Skeletal muscle satellite cell (primary cell): Measurements from ENCODE around the gene ACVR2B.

Experiments
- H3K27me3 ChIP-seq: 2 replicates; pipeline ENCODE4 v1.7.0; 2013; ENCODE audit warnings: low read length; ENCODE audit not compliant: control insufficient read depth, insufficient read depth
- H3K36me3 ChIP-seq: 2 replicates; pipeline ENCODE4 v1.7.0; 2013; ENCODE audit warnings: mild to moderate bottlenecking, control low read depth, low read length; ENCODE audit not compliant: insufficient read depth
- H3K4me1 ChIP-seq: 2 replicates; pipeline ENCODE4 v1.7.0; 2013; ENCODE audit warnings: low read length; ENCODE audit not compliant: control insufficient read depth, insufficient read depth
- H3K4me2 ChIP-seq: 2 replicates; pipeline ENCODE4 v1.7.0; 2013; ENCODE audit warnings: mild to moderate bottlenecking, low read length
- H3K4me3 ChIP-seq: 2 replicates; pipeline ENCODE4 v1.7.0; 2013; ENCODE audit warnings: low read length
- H3K9ac ChIP-seq: 2 replicates; pipeline ENCODE4 v1.7.0; 2013; ENCODE audit warnings: mild to moderate bottlenecking, low read depth, low read length, moderate library complexity
- H3K9me3 ChIP-seq: replicated peaks from 2 replicates; pipeline ENCODE4 v1.7.0; 2013; ENCODE audit warnings: mild to moderate bottlenecking, control low read depth, low read length

ACVR2B gene

DNA sequence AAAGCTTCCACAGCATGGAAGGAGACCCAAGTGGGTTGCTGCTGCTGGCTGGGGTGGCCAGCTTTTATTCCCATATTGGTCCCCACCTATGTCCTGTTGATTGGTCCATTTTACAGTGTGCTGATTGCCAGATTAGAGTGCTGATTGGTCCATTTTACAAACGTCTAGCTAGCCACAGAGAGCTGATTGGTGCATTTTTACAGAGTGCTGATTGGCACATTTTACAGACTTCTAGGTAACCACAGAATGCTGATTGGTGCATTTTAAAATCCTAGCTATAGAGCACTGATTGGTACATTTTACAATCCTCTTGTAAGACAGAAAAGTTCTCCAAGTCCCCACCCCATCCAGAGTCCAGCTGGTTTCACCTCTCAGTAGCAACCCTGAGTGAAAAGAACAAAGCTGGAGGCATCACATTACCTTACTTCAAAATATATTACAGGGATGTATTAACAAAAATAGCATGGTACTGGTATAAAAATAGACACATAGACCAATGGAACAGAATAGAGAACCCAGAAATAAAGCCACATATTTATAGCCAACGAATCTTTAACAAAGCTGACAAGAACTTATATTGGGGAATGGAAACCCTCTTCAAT lies 7.5 kb upstream of the ACVR2B start:
- Histone ChIP-seq H3K27me3 (no peaks in the 10 kb centered on the region), H3K4me2 (no peak overlapping the region), H3K4me3 (no peak overlapping the region), H3K9ac (no peak overlapping the region), H3K9me3 (no peaks in the 10 kb centered on the region), H3K36me3 (no peaks in the 10 kb centered on the region), H3K4me1 (no peaks in the 10 kb centered on the region)

DNA sequence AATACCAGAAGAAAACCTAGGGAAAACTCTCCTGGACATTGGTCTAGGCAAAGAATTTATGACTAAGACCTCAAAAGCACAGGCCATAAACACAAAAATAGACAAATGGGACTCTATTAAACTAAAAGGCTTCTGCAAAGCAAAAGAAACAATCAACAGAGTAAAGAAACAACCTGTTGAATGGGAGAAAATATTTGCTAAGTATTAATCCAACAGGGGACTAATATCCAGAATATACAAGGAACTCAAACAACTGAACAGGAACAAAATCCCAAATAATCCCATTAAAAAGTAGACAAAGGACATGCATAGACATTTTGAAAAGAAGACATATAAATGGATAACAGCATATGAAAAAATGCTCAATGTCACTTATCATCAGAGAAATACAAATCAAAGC lies 6.9 kb upstream of the ACVR2B start:
- H3K4me3 ChIP-seq: no peak overlapping the region
- no peaks in the 10 kb centered on the region for H3K36me3 ChIP-seq
- no peaks in the 10 kb centered on the region for H3K9me3 ChIP-seq
- no peaks in the 10 kb centered on the region for H3K4me1 ChIP-seq
- H3K9ac ChIP-seq: no peak overlapping the region
- H3K4me2 ChIP-seq: no peak overlapping the region
- H3K27me3 ChIP-seq: no peaks in the 10 kb centered on the region

- H3K36me3 ChIP-seq: no peaks in the 10 kb centered on the region
- H3K27me3 ChIP-seq: no peaks in the 10 kb centered on the region
- H3K4me3 ChIP-seq: no peak overlapping the region
- H3K9ac ChIP-seq: no peak overlapping the region
- peaks cover 7% of the 10 kb centered on the region for H3K4me1 ChIP-seq
- H3K9me3 ChIP-seq: no peaks in the 10 kb centered on the region
- no peak overlapping the region for H3K4me2 ChIP-seq
These were observed 2.8 kb upstream of the ACVR2B start for GRCh38 chr3:38450853-38451252.

- peak overlapping the region; percentile 89 for H3K9ac ChIP-seq
- H3K4me1 ChIP-seq: peaks cover 24% of the 10 kb centered on the region
- H3K36me3 ChIP-seq: no peaks in the 10 kb centered on the region
- H3K4me3 ChIP-seq: peak overlapping the region; percentile 89
- peak overlapping the region; percentile 100 for H3K4me2 ChIP-seq
- no peaks in the 10 kb centered on the region for H3K9me3 ChIP-seq
- no peaks in the 10 kb centered on the region for H3K27me3 ChIP-seq
These were observed 155 bp downstream of the ACVR2B start for GRCh38 chr3:38453913-38454177.

DNA sequence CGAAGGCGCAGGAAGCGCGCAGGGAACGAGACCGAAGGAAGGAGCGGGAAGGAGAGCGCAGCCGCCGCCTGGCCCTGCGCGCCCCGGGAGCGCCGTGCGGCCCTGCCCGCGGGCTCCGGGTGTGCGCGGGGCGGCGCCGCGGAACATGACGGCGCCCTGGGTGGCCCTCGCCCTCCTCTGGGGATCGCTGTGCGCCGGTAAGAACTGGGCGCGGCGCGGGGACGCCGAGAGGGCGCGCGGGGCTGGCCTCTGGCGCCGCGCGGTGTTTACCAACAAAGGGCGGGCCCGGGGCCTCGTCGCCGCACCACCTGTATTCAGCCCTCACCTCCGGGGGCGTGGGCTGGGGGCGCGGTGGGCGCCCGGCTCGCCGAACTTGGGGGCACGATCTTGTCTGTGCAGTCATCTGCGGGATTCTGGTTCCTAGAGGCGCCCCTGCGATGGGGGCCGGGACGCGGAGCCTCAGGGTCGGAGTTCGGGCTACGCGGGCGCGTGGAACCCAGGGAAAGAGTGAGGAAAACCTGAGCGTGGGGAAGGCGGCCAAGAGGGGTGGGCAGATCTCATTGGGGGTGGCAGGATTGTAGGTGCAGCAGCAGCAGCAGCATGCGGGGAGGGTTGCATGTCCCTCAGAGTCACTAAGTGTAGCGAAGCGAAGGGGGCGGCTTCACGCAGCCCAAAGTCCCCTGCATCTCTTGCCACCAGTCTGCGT lies 641 bp downstream of the ACVR2B start:
- H3K4me3 ChIP-seq: peak overlapping the region; percentile 89
- H3K36me3 ChIP-seq: no peaks in the 10 kb centered on the region
- no peaks in the 10 kb centered on the region for H3K27me3 ChIP-seq
- H3K4me2 ChIP-seq: peak overlapping the region; percentile 100
- H3K9me3 ChIP-seq: no peaks in the 10 kb centered on the region
- H3K4me1 ChIP-seq: peaks cover 28% of the 10 kb centered on the region
- H3K9ac ChIP-seq: peak overlapping the region; percentile 89

DNA sequence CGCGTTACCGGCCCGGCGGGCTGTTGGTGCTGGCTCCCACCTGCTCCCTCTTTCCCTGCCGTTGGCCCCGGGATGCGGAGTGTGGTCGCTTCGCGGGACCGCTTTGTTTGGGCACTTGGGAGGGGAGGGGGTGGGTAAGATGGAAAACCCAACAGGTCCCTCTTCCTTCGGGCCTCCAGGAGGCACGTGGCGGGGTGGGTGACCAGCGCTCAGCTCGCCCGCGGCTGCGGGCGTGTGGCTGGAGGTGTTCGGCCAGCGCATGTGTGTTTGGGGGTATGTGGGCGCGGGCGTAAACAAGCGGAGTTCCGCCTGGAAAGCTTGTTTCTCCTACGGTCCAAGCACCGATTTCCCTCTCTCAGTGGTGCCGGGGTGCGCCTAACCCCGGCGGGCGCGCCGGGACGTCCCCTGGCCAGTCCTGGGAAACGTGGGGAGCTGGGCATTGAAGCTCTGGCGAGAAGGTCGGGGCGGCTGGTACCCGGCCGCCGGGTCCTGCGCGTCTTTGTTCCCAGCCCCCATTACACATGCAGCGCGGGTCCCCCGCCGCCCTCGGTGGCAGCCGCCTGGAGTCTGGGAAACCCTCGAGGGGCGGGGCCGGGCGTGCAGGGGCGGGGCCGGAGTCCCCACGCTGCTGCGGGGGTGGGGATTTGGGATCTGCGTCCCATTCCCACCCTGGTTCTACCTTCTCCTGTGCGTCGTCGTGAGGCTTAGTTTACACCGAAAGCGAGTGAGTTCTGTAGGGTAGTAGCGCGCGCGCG lies 1.4 kb downstream of the ACVR2B start:
- H3K36me3 ChIP-seq: no peaks in the 10 kb centered on the region
- peaks cover 33% of the 10 kb centered on the region for H3K4me1 ChIP-seq

DNA sequence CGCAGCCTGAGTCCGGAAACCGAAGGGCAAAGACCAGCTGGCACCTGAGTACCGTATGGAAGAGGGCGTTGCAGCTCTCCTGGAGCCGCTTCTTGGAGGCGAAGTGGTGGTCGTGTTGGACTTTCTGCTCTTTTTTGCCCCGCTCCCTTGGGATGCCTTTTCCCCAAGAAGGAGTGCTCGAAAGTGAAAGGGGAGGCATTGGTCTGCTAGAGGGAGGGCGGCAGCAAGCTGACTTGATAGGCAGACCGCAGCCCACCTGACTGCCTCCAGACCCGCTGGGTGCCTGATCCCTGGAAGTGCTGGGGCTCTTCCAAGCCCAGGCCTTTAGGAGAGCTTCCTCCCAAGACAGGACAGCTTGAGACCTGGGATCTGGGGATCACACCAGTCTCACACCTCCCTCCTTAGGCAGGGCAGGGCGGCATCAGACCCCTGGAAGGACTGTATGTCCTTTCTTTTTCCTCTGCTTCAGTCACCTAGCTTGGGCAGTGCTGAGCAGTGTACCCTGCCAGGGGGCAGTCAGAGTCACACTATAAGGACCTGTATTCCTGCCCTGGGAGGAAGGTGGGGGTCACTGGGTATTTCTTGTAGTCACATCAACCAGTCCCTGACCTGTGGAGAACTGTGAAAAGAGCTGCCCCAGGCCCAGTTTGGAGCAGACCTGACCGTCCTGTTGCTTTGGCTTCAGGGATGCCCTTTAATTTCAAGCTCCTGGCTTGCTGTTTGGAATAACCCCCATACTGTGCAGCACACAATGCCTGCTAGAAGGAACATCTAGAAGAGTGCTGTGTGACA lies 2.1 kb downstream of the ACVR2B start:
- Histone ChIP-seq H3K9me3 (no peaks in the 10 kb centered on the region), H3K4me2 (peak overlapping the region; percentile 100), H3K27me3 (no peaks in the 10 kb centered on the region), H3K4me1 (peaks cover 36% of the 10 kb centered on the region), H3K9ac (peak overlapping the region; percentile 89), H3K4me3 (peak overlapping the region; percentile 89), H3K36me3 (no peaks in the 10 kb centered on the region)

More for the DNA sequence above, 1.4 kb downstream of the ACVR2B start:
- no peaks in the 10 kb centered on the region for H3K9me3 ChIP-seq
- H3K4me3 ChIP-seq: peak overlapping the region; percentile 89
- peak overlapping the region; percentile 89 for H3K9ac ChIP-seq
- H3K27me3 ChIP-seq: no peaks in the 10 kb centered on the region
- H3K4me2 ChIP-seq: peak overlapping the region; percentile 100

DNA sequence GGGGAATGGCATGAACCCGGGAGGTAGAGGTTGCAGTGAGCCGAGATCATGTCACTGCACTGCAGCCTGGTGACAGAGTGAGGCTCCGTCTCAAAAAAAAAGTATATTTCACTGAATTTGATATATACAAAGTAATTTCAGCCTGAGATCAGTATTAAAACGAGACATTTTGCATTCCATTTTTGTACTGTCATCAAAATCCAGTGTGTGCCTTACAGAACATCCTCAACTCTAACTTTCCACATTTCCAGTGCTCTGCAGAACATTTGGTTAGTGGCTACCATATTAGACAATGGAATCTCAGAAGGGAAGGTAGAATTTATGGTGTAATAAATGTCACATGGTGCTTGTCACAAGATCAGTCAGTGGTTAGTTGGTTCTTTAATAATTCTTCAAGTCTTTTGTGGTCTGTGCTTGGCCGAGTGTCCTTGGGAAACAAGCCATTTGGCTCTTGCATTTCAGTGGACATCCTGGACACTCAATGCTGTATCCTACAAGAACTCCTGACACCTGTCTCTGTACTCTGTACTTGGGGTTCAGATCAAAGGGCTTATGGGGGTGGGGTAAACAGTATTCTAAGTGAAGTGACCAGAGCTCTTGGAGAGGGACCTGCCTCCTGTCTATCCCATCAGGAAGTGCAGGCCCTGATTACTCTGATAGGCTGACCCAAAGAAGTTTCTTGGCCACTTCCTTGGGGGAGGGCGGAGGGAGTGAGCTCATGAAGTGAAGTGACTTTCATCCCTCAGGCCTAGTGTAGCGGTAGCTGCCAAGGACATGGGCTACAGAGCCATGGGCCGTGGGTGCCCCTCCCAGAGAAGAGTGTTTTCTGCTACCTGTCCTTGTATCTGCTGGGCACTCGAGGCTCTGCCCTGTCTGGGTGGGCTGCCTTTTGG lies 3.7 kb downstream of the ACVR2B start:
- Histone ChIP-seq H3K36me3 (no peaks in the 10 kb centered on the region), H3K9ac (no peak overlapping the region), H3K4me3 (no peak overlapping the region), H3K4me1 (peaks cover 37% of the 10 kb centered on the region), H3K9me3 (no peaks in the 10 kb centered on the region), H3K4me2 (no peak overlapping the region), H3K27me3 (no peaks in the 10 kb centered on the region)

DNA sequence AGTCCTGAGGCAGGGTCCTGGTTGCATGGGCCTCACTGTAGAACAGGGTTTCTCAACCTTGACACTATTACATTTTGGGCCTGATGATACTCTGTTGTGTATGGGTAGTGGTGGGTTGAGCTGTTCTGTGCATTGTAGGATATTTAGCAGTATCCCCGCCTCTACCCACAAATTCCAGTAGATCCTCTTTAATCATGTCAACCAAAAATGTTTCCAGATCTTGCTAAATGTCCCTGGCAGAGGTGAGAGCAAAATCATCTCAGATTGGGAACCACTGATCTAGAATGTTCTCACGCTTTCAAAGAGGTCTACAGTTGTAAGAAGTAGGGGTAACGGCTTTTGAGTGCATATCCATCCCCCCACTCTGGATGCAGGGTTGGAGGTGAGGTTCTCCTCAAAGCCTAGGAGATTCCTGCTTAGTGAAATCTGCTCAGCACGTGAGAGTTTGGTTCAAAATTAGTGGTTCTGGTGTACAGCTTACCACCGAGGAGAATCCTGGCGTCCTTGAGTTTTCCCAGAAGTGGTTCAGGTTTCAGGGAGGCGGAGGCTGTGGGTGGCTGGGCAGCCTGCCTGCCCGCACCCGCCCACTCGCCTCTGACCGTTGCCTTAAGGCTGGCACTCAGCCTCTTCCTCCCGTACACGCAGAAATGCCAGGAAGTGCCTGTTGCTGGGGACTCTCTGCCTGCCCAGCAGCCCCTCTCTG lies 5.3 kb downstream of the ACVR2B start:
- Histone ChIP-seq H3K4me3 (peak overlapping the region; percentile 65), H3K9me3 (no peaks in the 10 kb centered on the region), H3K4me2 (peak overlapping the region; percentile 86), H3K4me1 (peaks cover 37% of the 10 kb centered on the region), H3K36me3 (no peaks in the 10 kb centered on the region), H3K27me3 (no peaks in the 10 kb centered on the region), H3K9ac (peak overlapping the region; percentile 23)

GRCh38 chr3:38459499-38460048 lies 5.9 kb downstream of the ACVR2B start:
- Histone ChIP-seq H3K4me1 (peaks cover 36% of the 10 kb centered on the region), H3K36me3 (no peaks in the 10 kb centered on the region), H3K4me2 (peak overlapping the region; percentile 86), H3K9ac (peak overlapping the region; percentile 23), H3K4me3 (peak overlapping the region; percentile 65), H3K27me3 (no peaks in the 10 kb centered on the region), H3K9me3 (no peaks in the 10 kb centered on the region)
